Esophagus muscularis mucosa (tissue), 4 donors: ENCODE results near the gene SUPT6H. TPM values are rescaled to one million over a fixed set of nuclear protein-coding genes. Genes with fewer than 3 reads are reported as not detected.

Source experiments
- DNase-seq: peaks from one replicate; pipeline ENCODE4 v3.0.0-alpha.2; 2017; ENCODE audit errors: extremely low spot score
- H3K27ac ChIP-seq, 4 donors: fragments of 200-600 bp; sonication (generic); replicated peaks in 1 of 4; 1 replicate in 3 of 4; 2 replicates in 1 of 4; pipeline ENCODE4 v1.5.1; 2016 to 2019; ENCODE audit warnings: mild to moderate bottlenecking in 1 of 4
- H3K27me3 ChIP-seq, 4 donors: fragments of 200-600 bp; sonication (generic); one replicate each; pipeline versions ENCODE4 v1.5.1 to v1.6.0; 2016 to 2019
- H3K36me3 ChIP-seq, 4 donors: fragments of 200-600 bp; sonication (generic); one replicate each; pipeline ENCODE4 v1.5.1; 2016 to 2019
- H3K4me1 ChIP-seq, 4 donors: fragments of 200-600 bp; sonication (generic); one replicate each; pipeline ENCODE4 v1.5.1; 2016 to 2019
- H3K4me3 ChIP-seq, 4 donors: fragments of 200-600 bp; sonication (generic); 1 replicate in 2 of 4; 2 replicates in 2 of 4; pipeline ENCODE4 v1.5.1; 2016 to 2019; ENCODE audit warnings: mild to moderate bottlenecking in 4 of 4, moderate library complexity in 1 of 4
- H3K9me3 ChIP-seq, 4 donors: fragments of 200-600 bp; sonication (generic); 1 replicate in 3 of 4; 2 replicates in 1 of 4; pipeline ENCODE4 v1.5.1; 2016 to 2019
- CTCF ChIP-seq, 3 experiments: fragments of 200-600 bp in 2 of 3; fragments of 450-650 bp in 1 of 3; sonication (generic) in 2 of 3; IDR thresholded peaks; one replicate each; pipeline ENCODE4 v1.5.1; 2017 to 2019; ENCODE audit warnings: antibody characterized with exemption in 3 of 3, mild to moderate bottlenecking in 2 of 3, moderate library complexity in 1 of 3
- EP300 ChIP-seq: sonication (generic); formaldehyde crosslinking; IDR thresholded peaks from one replicate; pipeline ENCODE4 v1.6.1; 2017; ENCODE audit warnings: antibody characterized with exemption
- POLR2A ChIP-seq: fragments of 450-650 bp; IDR thresholded peaks from one replicate; pipeline ENCODE4 v1.6.1; 2017; ENCODE audit warnings: antibody characterized with exemption, moderate library complexity, mild to moderate bottlenecking, low read depth
- POLR2AphosphoS5 ChIP-seq, 2 donors: sonication (generic); formaldehyde crosslinking; IDR thresholded peaks; one replicate each; pipeline ENCODE4 v1.6.1; 2017; ENCODE audit warnings: antibody characterized with exemption in 2 of 2
- WGBS: methylation state at CpG from one replicate; pipeline ENCODE4 v1.1.5; 2018; 5-methylcytosine and 5-hydroxymethylcytosine counted together
- intact Hi-C: fragments of 100-400 bp; cut with DNase I; formaldehyde crosslinking; loops from one replicate; pipeline ENCODE4 v1.15.1; 2023
- total RNA-seq, 4 donors: library from RNA; depleted of rRNA; stranded (reverse); fragments of >200 nt; gene quantifications; one replicate each; pipeline versions ENCODE4 v1.1.0 to v1.2.1, GENCODE V29; 2016

The SUPT6H gene
- total RNA-seq = 10 to 100 TPM; 57.3 to 84.4 (median 71.1) TPM

GRCh38 chr17:28661635-28662526, at the start of gene SUPT6H, which contains the start of gene SDF2:
TSS of gene SUPT6H (plus strand) at chr17:28662205. CDS start at chr17:28673402, 11,197 bp downstream.
TSS of gene SDF2 (minus strand) at chr17:28661906. CDS start at chr17:28661876, 30 bp downstream.
- Histone ChIP-seq H3K27ac (peak within 1 kb of the TSS; percentile 95 to 99 (median 96)), H3K4me3 (peak within 1 kb of the TSS; percentile 76 to 83 (median 80)), H3K27me3 (no peaks in the 10 kb centered on the region), H3K36me3 (peaks cover 20 to 58% (median 34%) of the 10 kb centered on the region in 4 donors), H3K9me3 (no peaks in the 10 kb centered on the region), H3K4me1 (peaks cover 26 to 65% (median 51%) of the 10 kb centered on the region in 4 donors)
- peak; percentile 96 for TF ChIP-seq POLR2A
- peak; percentile 96 to 98 for TF ChIP-seq POLR2AphosphoS5 (IDR thresholded peaks at IDR 0.05)
- no peak for TF ChIP-seq EP300
- DNase-seq = peak; percentile 99
- WGBS = under 1% methylated on average over 33 of the region's 66 CpGs
- intact Hi-C loops = loop anchor here (5.0 kb wide), 1 partner anchor 45 kb away; no protein-coding TSS in a partner anchor

- WGBS = 59% methylated on average over 2 of the region's 2 CpGs
- Histone ChIP-seq H3K36me3 (peaks cover 32 to 53% (median 45%) of the 10 kb centered on the region in 4 donors), H3K27me3 (no peaks in the 10 kb centered on the region), H3K4me1 (no peaks in the 10 kb centered on the region), H3K9me3 (no peaks in the 10 kb centered on the region), H3K4me3 (no peak overlapping the region), H3K27ac (no peak overlapping the region)
- TF ChIP-seq EP300 (no peak), POLR2AphosphoS5 (IDR thresholded peaks at IDR 0.05) (no peak), POLR2A (no peak), CTCF (IDR thresholded peaks at IDR 0.05) (no peak)
- intact Hi-C loops = loop anchor here (2.0 to 5.0 kb wide), 2 partner anchors 65 to 118 kb away; no protein-coding TSS in a partner anchor
- no peak for DNase-seq
Observed at GRCh38 chr17:28612531-28612930, 49.5 kb upstream of the SUPT6H start.

DNA sequence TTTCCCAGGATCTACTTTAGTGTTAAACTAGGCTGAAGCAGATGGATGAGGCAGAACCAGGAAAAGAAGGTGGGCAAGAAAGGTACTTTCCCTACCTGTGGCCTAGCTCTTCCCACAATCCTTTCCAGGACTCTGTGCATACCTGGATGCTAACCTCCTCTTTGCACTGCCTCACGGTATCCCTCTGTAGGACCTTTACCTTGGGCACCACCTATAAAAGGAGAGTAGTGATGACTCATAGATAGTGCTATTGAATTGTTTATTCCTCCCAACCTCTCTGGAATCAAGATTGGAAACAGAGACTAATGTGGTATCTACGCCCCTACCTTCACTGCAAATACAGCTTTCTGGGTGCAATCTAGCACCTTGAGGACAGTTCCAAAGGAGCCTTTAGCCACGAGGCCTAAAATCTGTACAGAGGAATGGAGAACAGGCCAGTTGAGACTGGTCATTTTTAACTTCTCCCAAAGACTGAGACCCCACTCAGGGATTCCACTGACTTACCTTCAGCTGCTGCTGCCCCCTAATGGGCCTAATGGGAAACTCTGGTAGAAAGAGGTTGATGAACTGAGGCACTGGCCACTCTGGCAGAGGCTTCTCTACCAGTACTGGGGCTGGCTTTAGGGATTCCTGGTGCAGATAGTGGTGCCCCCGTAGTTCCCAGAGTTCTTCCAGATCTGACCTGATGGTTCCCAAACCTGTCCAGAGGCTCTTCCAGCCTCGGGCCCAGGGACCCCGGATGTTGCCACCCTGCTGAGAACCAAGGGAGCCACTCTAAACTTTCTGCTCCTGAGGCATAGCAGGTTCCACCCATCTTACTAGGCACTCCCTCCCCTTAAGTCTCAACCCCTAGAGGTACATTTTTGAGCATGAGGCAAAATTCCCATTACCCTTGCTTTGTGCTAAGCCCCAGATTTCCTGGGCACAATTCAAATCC, 48.8 kb upstream of the SUPT6H start:
- H3K4me1 ChIP-seq = no peaks in the 10 kb centered on the region
- no peak for DNase-seq
- H3K27me3 ChIP-seq = no peaks in the 10 kb centered on the region
- TF ChIP-seq POLR2AphosphoS5 (IDR thresholded peaks at IDR 0.05) (no peak), CTCF (IDR thresholded peaks at IDR 0.05) (peak; percentile 55 to 73 (median 61))
- H3K4me3 ChIP-seq = no peak overlapping the region
- 66% methylated on average over 6 of the region's 6 CpGs for WGBS
- H3K36me3 ChIP-seq = peaks cover 39 to 59% (median 52%) of the 10 kb centered on the region in 4 donors
- intact Hi-C loops = loop anchor here (2.0 to 5.0 kb wide), 2 partner anchors 66 to 118 kb away; no protein-coding TSS in a partner anchor
- H3K27ac ChIP-seq = no peak overlapping the region
- H3K9me3 ChIP-seq = no peaks in the 10 kb centered on the region

- H3K27ac ChIP-seq = no peak within 1 kb of the TSS
- WGBS = 83% methylated on average over 5 of the region's 5 CpGs
- H3K4me3 ChIP-seq = no peak within 1 kb of the TSS
Observed at GRCh38 chr17:28613931-28614381, 48.0 kb upstream of the SUPT6H start, which contains the start of gene RSKR. TSS of gene RSKR (minus strand) at chr17:28614185. CDS start at chr17:28614161, 24 bp downstream.

More at GRCh38 chr17:28613931-28614381, 48.0 kb upstream of the SUPT6H start, which contains the start of gene RSKR:
- no peaks in the 10 kb centered on the region for H3K4me1 ChIP-seq
- intact Hi-C loops = loop anchor here (2.0 to 5.0 kb wide), 2 partner anchors 67 to 119 kb away; no protein-coding TSS in a partner anchor
- no peak for TF ChIP-seq CTCF (IDR thresholded peaks at IDR 0.05)
- TF ChIP-seq EP300 = no peak
- no peak for TF ChIP-seq POLR2AphosphoS5 (IDR thresholded peaks at IDR 0.05)
- no peaks in the 10 kb centered on the region for H3K27me3 ChIP-seq
- no peak for DNase-seq
- H3K9me3 ChIP-seq = no peaks in the 10 kb centered on the region
- peaks cover 46 to 67% (median 59%) of the 10 kb centered on the region in 4 donors for H3K36me3 ChIP-seq
